ENCODE measurements around the gene OR2A42.
"Not testable (repeated sequence)": the region's sequence is repeated elsewhere in the genome, so short reads cannot be mapped to it uniquely, and the experiment has no call there.

OR2A42 gene

DNA sequence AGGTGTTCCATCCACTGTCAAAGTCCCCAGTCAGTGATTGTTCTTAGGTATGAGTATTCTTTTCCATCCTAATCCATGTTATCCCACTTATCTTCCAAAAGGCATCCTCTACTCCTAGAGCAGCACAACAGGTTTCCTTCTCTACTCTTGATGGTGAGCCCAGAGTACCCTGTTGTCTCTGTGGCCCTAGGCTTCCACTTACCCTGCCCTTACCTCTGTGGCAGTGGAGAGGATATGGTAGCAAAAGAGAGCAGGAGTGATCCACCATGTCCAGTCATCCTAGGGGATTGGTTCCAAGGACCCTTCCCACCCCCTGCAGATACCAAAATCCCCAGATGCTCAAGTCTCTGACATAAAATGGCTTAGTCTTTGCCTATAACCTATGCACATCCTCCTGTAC lies 22.2 kb downstream of the OR2A42 start:
- not testable (repeated sequence) for H3K36me3 ChIP-seq, H3K4me1 ChIP-seq, H3K4me2 ChIP-seq, H3K9me3 ChIP-seq, H3K9ac ChIP-seq, H4K20me1 ChIP-seq, H3K27me3 ChIP-seq, H3K27ac ChIP-seq, H3K4me3 ChIP-seq

GRCh38 chr7:144205306-144205705 lies 34.1 kb downstream of the OR2A42 start:
- H4K20me1 ChIP-seq, H3K4me1 ChIP-seq, H3K9me3 ChIP-seq, H3K36me3 ChIP-seq, H3K27ac ChIP-seq, H3K4me3 ChIP-seq, H3K27me3 ChIP-seq, H3K9ac ChIP-seq, H3K4me2 ChIP-seq: not testable (repeated sequence)

DNA sequence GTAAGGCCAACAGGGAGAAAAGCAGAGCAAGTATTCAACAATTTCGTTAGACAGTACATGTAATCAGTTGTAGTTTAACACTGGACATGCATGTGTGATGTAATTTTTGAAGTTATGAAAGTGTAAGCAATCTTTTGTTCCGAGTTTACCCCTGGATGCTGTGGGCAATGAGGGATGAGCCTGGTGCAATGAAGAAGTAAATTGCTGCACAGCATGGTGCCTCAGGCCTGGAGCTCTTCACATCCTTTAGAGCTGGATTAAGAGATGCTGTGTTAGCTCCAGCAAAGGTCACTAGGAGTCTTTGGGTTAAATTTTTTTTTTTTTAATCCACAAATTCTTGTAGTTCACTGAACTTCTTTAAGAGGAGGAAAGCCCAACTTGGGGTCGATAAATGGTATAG lies 36.3 kb downstream of the OR2A42 start:
- H3K27me3 ChIP-seq, H3K4me3 ChIP-seq, H3K9ac ChIP-seq, H4K20me1 ChIP-seq, H3K4me1 ChIP-seq, H3K4me2 ChIP-seq, H3K9me3 ChIP-seq, H3K36me3 ChIP-seq, H3K27ac ChIP-seq: not testable (repeated sequence)

DNA sequence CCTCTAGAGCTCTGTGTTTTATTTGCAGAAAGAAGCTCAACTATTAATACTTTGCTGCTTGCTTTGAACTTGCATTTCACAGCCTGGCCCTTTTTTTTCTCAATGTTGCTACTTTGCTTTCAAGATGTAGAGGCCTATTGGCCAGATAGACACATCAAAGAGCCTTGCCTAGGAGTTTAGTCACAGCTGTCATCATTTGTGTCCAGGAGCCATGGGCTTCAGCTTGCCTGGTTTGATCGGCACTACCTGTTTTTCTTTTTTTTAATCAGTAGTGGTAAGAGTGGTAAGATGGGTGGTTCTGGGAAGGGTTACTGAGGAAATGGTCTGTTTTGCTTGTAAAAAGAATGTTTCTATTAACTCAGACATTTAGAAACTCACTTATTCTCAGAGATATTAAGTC lies 37.4 kb downstream of the OR2A42 start:
- not testable (repeated sequence) for H3K4me2 ChIP-seq, H4K20me1 ChIP-seq, H3K9ac ChIP-seq, H3K27ac ChIP-seq, H3K36me3 ChIP-seq, H3K9me3 ChIP-seq, H3K27me3 ChIP-seq, H3K4me1 ChIP-seq, H3K4me3 ChIP-seq

GRCh38 chr7:144198934-144199333 lies 40.5 kb downstream of the OR2A42 start:
- not testable (repeated sequence) for H3K4me3 ChIP-seq, H3K36me3 ChIP-seq, H3K27ac ChIP-seq, H3K9ac ChIP-seq, H3K27me3 ChIP-seq, H3K4me1 ChIP-seq, H4K20me1 ChIP-seq, H3K9me3 ChIP-seq, H3K4me2 ChIP-seq

- not testable (repeated sequence) for H4K20me1 ChIP-seq, H3K9me3 ChIP-seq, H3K4me3 ChIP-seq, H3K36me3 ChIP-seq, H3K27ac ChIP-seq, H3K27me3 ChIP-seq, H3K4me1 ChIP-seq, H3K4me2 ChIP-seq, H3K9ac ChIP-seq
Observed at GRCh38 chr7:144195212-144195872, 44.1 kb downstream of the OR2A42 start, which contains the start of gene ARHGEF35. Gene ARHGEF35, minus strand, starts transcription at chr7:144195833. Its CDS starts 7,450 bp downstream, at chr7:144188383.

- H3K9ac ChIP-seq, H3K4me3 ChIP-seq, H3K4me1 ChIP-seq, H3K36me3 ChIP-seq, H3K27me3 ChIP-seq, H4K20me1 ChIP-seq, H3K9me3 ChIP-seq, H3K27ac ChIP-seq, H3K4me2 ChIP-seq: not testable (repeated sequence)
Observed at GRCh38 chr7:144194453-144194852, 45.0 kb downstream of the OR2A42 start.

DNA sequence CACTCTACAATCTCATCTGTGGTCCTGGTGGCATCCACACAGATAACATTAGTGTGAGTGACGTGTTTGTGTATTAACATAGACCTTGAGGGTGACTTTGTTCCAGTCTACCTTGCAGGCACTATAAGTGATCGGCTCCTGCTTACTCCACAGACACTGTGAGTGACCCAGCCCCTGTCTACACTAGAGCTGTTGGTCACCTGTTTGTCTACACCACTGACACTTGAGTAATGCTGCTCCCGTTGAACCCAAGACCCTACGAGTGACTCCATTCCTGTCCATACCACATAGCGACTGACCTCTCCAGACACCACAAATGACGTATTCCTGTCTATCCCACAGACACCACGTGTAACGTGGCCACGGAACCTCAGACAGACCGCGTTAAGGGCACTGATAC lies 45.6 kb downstream of the OR2A42 start:
- H3K4me1 ChIP-seq, H3K9me3 ChIP-seq, H3K4me3 ChIP-seq, H3K4me2 ChIP-seq, H3K9ac ChIP-seq, H4K20me1 ChIP-seq, H3K27ac ChIP-seq, H3K36me3 ChIP-seq, H3K27me3 ChIP-seq: not testable (repeated sequence)

DNA sequence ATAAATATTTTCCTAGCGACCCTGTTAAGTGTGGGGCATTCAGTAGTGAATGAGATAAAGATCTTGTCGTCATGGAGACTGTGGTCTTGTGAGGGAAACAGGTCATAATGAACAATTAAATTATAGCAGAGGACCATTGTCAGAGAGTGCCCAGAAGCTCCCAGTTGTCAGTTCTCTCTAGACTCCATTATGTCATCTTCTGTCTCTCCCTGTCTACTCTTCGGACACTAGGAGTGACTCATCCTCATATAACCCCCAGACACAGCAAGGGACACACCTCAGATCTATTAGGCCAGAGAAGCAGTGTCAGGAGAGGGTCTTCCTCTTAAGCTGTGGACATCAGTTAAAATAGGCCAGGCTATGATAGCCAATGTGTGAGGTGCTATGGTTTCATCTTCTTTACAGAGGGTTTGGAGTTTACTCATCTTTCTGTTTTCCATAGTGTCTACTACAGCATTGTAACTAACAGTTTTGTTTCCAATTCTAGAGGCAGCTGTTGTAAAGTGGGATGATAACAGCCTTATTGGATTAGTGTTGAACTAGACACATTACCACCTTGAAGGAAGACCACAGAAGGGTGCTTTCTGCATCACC lies 50.7 kb downstream of the OR2A42 start:
- H3K9ac ChIP-seq, H3K9me3 ChIP-seq, H3K36me3 ChIP-seq, H4K20me1 ChIP-seq, H3K4me1 ChIP-seq, H3K4me3 ChIP-seq, H3K4me2 ChIP-seq, H3K27ac ChIP-seq, H3K27me3 ChIP-seq: not testable (repeated sequence)

DNA sequence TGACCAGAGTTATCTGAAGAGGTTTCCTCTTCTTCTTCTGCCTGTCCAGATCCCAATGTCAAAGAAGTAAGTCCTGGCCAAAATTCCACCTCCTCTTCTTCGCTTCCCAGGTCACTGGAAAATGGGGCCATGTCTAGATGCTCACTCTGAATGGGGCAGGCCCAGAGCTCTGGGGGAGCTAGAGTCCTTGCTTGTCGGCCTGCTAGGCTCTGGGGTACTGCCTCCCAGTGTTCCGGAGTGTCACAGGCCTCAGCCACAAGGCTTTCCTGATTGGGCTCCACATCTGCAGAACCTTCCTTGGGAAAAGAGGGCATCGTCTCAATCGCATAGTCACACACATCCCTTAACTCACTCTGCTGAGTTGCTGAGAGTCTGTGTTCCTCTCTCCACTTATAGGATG lies 51.6 kb downstream of the OR2A42 start:
- H4K20me1 ChIP-seq, H3K4me1 ChIP-seq, H3K4me2 ChIP-seq, H3K9ac ChIP-seq, H3K9me3 ChIP-seq, H3K36me3 ChIP-seq, H3K27ac ChIP-seq, H3K4me3 ChIP-seq, H3K27me3 ChIP-seq: not testable (repeated sequence)

GRCh38 chr7:144183166-144183565 lies 56.2 kb downstream of the OR2A42 start, which contains the start of gene CTAGE4:
Gene CTAGE4, plus strand, starts transcription at chr7:144183466. Its CDS starts 38 bp downstream, at chr7:144183504.
- H3K36me3 ChIP-seq: not testable (repeated sequence)

DNA sequence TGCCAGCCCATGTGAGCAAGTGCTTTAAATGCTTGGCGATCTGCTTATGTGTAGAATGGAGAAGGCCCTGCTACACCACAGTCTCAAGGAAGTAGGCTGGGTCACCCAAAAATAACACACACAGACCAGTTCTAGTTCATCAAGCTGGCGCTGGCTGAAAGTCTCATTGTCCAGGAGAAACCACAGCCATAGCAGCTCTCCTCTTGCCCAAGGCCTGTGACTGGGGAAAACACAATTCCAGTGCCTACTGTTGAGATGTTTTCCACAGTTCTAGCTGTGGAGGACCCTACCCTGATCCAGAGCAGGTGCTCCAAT lies 60.3 kb downstream of the OR2A42 start:
- not testable (repeated sequence) for H3K9me3 ChIP-seq, H3K4me1 ChIP-seq, H3K27ac ChIP-seq, H3K9ac ChIP-seq, H3K36me3 ChIP-seq, H3K4me3 ChIP-seq, H4K20me1 ChIP-seq, H3K27me3 ChIP-seq, H3K4me2 ChIP-seq

More at GRCh38 chr7:144183166-144183565, 56.2 kb downstream of the OR2A42 start, which contains the start of gene CTAGE4:
- not testable (repeated sequence) for H3K9ac ChIP-seq, H3K4me3 ChIP-seq, H3K4me1 ChIP-seq, H3K27me3 ChIP-seq, H3K9me3 ChIP-seq, H4K20me1 ChIP-seq, H3K4me2 ChIP-seq, H3K27ac ChIP-seq

GRCh38 chr7:144178380-144179164 lies 60.8 kb downstream of the OR2A42 start:
- H3K9ac ChIP-seq, H3K4me2 ChIP-seq, H3K9me3 ChIP-seq, H3K27ac ChIP-seq, H4K20me1 ChIP-seq, H3K27me3 ChIP-seq, H3K4me1 ChIP-seq, H3K4me3 ChIP-seq, H3K36me3 ChIP-seq: not testable (repeated sequence)
